SK-N-SH (cell line): Measurements from ENCODE around the gene CPLX1. TPM values are rescaled to one million over a fixed set of nuclear protein-coding genes. Genes with fewer than 3 reads are reported as not detected.

Experiments used
- CTCF ChIA-PET: fragments of 300-600, 350-600 bp; formaldehyde crosslinking; extraction: SDS; loops from one replicate; lab custom pipeline; 2021; lab: Yijun Ruan, JAX
- POLR2A ChIA-PET: fragments of 350-600 bp; sonication (Branson Sonifier 250); formaldehyde crosslinking; extraction: SDS; loops from one replicate; lab custom pipeline; 2020; ENCODE audit warnings: antibody characterized with exemption, inconsistent platforms; lab: Yijun Ruan, JAX
- DNase-seq: peaks from one replicate; pipeline ENCODE4 v3.0.0; 2012
- H2AFZ ChIP-seq: fragments of 200-600 bp; sonication (generic); 2 replicates; pipeline ENCODE4 v1.8.1; 2016; ENCODE audit warnings: antibody characterized with exemption, mild to moderate bottlenecking, low read depth
- H3F3A ChIP-seq: fragments of 200-600 bp; sonication (generic); replicated peaks from 2 replicates; pipeline ENCODE3; 2016; ENCODE audit warnings: antibody characterized with exemption, mild to moderate bottlenecking; ENCODE audit not compliant: insufficient read depth
- H3K27ac ChIP-seq, 2 experiments: fragments of 200-500 bp in 1 of 2; fragments of 200-600 bp in 1 of 2; sonication (Bioruptor generic) in 1 of 2; sonication (generic), shearing (Covaris generic) in 1 of 2; 2 replicates each; pipeline versions ENCODE4 v1.5.1 to v1.6.1; 2014 to 2016; ENCODE audit warnings: low read depth in 2 of 2, inconsistent platforms in 1 of 2, low read length in 1 of 2, mild to moderate bottlenecking in 1 of 2, mixed read lengths in 1 of 2
- H3K27me3 ChIP-seq: fragments of 200-600 bp; sonication (generic), shearing (Covaris generic); 2 replicates; pipeline ENCODE4 v1.6.1; 2016; ENCODE audit warnings: mixed run types; ENCODE audit not compliant: insufficient read depth
- H3K36me3 ChIP-seq, 2 experiments: fragments of 200-500 bp in 1 of 2; fragments of 200-600 bp in 1 of 2; sonication (Bioruptor generic) in 1 of 2; sonication (generic) in 1 of 2; replicated peaks in 1 of 2; 2 replicates each; pipeline versions ENCODE3 to v1.5.1; 2014 to 2016; ENCODE audit warnings: low read length in 1 of 2, mild to moderate bottlenecking in 1 of 2; ENCODE audit not compliant: insufficient read depth in 2 of 2, control insufficient read depth in 1 of 2
- H3K4me1 ChIP-seq, 2 experiments: fragments of 200-500 bp in 1 of 2; fragments of 200-600 bp in 1 of 2; sonication (Bioruptor generic) in 1 of 2; sonication (generic), shearing (Covaris generic) in 1 of 2; 2 replicates each; pipeline versions ENCODE4 v1.5.1 to v1.6.1; 2014 to 2016; ENCODE audit warnings: low read depth in 1 of 2, low read length in 1 of 2, mixed run types in 1 of 2; ENCODE audit not compliant: insufficient read depth in 2 of 2, control insufficient read depth in 1 of 2
- H3K4me2 ChIP-seq: fragments of 200-600 bp; sonication (generic), shearing (Covaris generic); 2 replicates; pipeline ENCODE4 v1.6.1; 2017; ENCODE audit warnings: mixed run types
- H3K4me3 ChIP-seq, 2 experiments: fragments of 200-500 bp in 1 of 2; fragments of 200-600 bp in 1 of 2; sonication (Bioruptor generic) in 1 of 2; sonication (generic), shearing (Covaris generic) in 1 of 2; 2 replicates each; pipeline versions ENCODE4 v1.5.1 to v1.8.1; 2014 to 2016; ENCODE audit warnings: low read depth in 2 of 2, inconsistent platforms in 1 of 2, low read length in 1 of 2, mild to moderate bottlenecking in 1 of 2, mixed read lengths in 1 of 2, moderate library complexity in 1 of 2
- H3K79me2 ChIP-seq: fragments of 200-600 bp; sonication (generic); 2 replicates; pipeline ENCODE4 v1.8.1; 2017; ENCODE audit warnings: mild to moderate bottlenecking; ENCODE audit not compliant: insufficient read depth
- H3K9ac ChIP-seq: fragments of 200-600 bp; sonication (generic); 2 replicates; pipeline ENCODE4 v1.6.1; 2017; ENCODE audit warnings: mixed run types
- H3K9me2 ChIP-seq: fragments of 200-600 bp; sonication (generic); 2 replicates; pipeline ENCODE4 v1.6.1; 2017; ENCODE audit warnings: mixed run types
- H3K9me3 ChIP-seq: fragments of 200-600 bp; sonication (generic); 2 replicates; pipeline ENCODE4 v1.6.1; 2017; ENCODE audit warnings: mixed run types, mild to moderate bottlenecking, moderate library complexity
- H4K20me1 ChIP-seq: fragments of 200-600 bp; sonication (generic); 2 replicates; pipeline ENCODE4 v1.6.1; 2017; ENCODE audit warnings: mild to moderate bottlenecking, mixed run types; ENCODE audit not compliant: insufficient read depth
- CHD2 ChIP-seq: fragments of 150-350 bp; IDR thresholded peaks from 2 replicates; pipeline ENCODE4 v1.6.1; 2018; ENCODE audit warnings: low read length; ENCODE audit not compliant: partially characterized antibody
- EZH2phosphoT487 ChIP-seq: fragments of 200-600 bp; sonication (generic); IDR thresholded peaks from 2 replicates; pipeline ENCODE4 v1.6.1; 2017; ENCODE audit warnings: low read depth, mixed run types, mild to moderate bottlenecking, antibody characterized with exemption, moderate library complexity, borderline replicate concordance
- FOSL2 ChIP-seq: IDR thresholded peaks from 2 replicates; pipeline ENCODE4 v1.4.0; 2012; ENCODE audit warnings: low read depth, mild to moderate bottlenecking, moderate library complexity, borderline replicate concordance
- IRF3 ChIP-seq: fragments of 150-350 bp; IDR thresholded peaks from 2 replicates; pipeline ENCODE4 v1.6.1; 2016; ENCODE audit warnings: mild to moderate bottlenecking, low read depth, low read length
- JUND ChIP-seq: IDR thresholded peaks from 2 replicates; pipeline ENCODE4 v1.4.0; 2012
- MXI1 ChIP-seq: IDR thresholded peaks from 2 replicates; pipeline ENCODE4 v1.6.1; 2012; ENCODE audit warnings: mild to moderate bottlenecking, low read depth, low read length, improper control_type of control experiment
- RXRA ChIP-seq: IDR thresholded peaks from 2 replicates; pipeline ENCODE4 v1.4.0; 2012; ENCODE audit warnings: low read depth, mild to moderate bottlenecking, borderline replicate concordance
- SMC3 ChIP-seq: IDR thresholded peaks from 2 replicates; pipeline ENCODE4 v1.6.1; 2012; ENCODE audit warnings: low read depth, low read length, improper control_type of control experiment
- WGBS: methylation state at CpG from one replicate; pipeline ENCODE4 v1.1.6; 2017; ENCODE audit warnings: low lambda C conversion rate; 5-methylcytosine and 5-hydroxymethylcytosine counted together
- polyA plus RNA-seq, 3 experiments: library from polyadenylated mRNA; depleted of rRNA; stranded (reverse); fragments of >200 nt; gene quantifications; 2 replicates each; pipeline ENCODE4 v1.2.3, GENCODE V29; 2012
- TF ChIP-seq, protein P1 (sequence below): IDR thresholded peaks from 2 replicates; pipeline ENCODE4; 2012
- TF ChIP-seq, protein P2 (sequence below): IDR thresholded peaks from 2 replicates; pipeline ENCODE4 v1.4.0; 2012; ENCODE audit warnings: low read depth, borderline replicate concordance
- TF ChIP-seq, protein P3 (sequence below): IDR thresholded peaks from 2 replicates; pipeline ENCODE4 v1.6.1; 2012; ENCODE audit warnings: mild to moderate bottlenecking, low read depth, low read length, moderate library complexity

CPLX1 gene
- polyA plus RNA-seq, 1 of the 3 experiments (the other 2 are of a cell fraction), result 0.56 TPM

DNA sequence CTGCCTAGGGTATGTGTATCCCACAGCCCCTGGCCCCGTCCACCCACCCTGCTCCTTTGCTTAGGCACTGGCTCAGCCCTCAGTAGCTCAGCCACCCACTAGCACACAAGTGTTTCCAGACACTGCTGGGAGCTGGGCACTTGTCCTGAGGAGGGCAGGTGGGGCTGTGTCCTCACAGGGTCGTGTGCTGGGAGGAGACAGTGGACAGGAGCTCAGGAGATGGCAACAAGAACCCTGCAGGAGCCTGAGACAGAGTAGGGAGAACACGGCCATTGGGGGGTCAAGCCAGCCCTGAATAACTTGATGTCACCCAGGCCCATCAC lies 5.5 kb upstream of the CPLX1 start:
- CTCF ChIA-PET, result interaction anchor here (1.1 kb wide), 1 partner anchor 89 kb away, joined by 3 read pairs; no protein-coding TSS in a partner anchor
- Histone ChIP-seq H3K4me3 (no peak overlapping the region), H3K4me2 (no peak overlapping the region), H3K27me3 (no peaks in the 10 kb centered on the region), H3K9me2 (no peaks in the 10 kb centered on the region), H3K27ac (no peak overlapping the region), H3K36me3 (no peaks in the 10 kb centered on the region), H3F3A (no peaks in the 10 kb centered on the region), H3K79me2 (no peaks in the 10 kb centered on the region), H3K9me3 (no peaks in the 10 kb centered on the region), H3K9ac (no peak overlapping the region), H2AFZ (no peak overlapping the region), H4K20me1 (no peaks in the 10 kb centered on the region), H3K4me1 (peaks cover 0 to 13% of the 10 kb centered on the region in 2 experiments; a peak in 1 of 4 replicates)
- WGBS, result 33% methylated on average over 2 of the region's 3 CpGs
- no peak for TF ChIP-seq FOSL2
- no peak for TF ChIP-seq EZH2phosphoT487
- TF ChIP-seq RXRA, result no peak
- TF ChIP-seq, protein P1, sequence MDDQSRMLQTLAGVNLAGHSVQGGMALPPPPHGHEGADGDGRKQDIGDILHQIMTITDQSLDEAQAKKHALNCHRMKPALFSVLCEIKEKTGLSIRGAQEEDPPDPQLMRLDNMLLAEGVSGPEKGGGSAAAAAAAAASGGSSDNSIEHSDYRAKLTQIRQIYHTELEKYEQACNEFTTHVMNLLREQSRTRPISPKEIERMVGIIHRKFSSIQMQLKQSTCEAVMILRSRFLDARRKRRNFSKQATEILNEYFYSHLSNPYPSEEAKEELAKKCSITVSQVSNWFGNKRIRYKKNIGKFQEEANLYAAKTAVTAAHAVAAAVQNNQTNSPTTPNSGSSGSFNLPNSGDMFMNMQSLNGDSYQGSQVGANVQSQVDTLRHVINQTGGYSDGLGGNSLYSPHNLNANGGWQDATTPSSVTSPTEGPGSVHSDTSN, result no peak
- TF ChIP-seq JUND, result no peak
- TF ChIP-seq, protein P2, sequence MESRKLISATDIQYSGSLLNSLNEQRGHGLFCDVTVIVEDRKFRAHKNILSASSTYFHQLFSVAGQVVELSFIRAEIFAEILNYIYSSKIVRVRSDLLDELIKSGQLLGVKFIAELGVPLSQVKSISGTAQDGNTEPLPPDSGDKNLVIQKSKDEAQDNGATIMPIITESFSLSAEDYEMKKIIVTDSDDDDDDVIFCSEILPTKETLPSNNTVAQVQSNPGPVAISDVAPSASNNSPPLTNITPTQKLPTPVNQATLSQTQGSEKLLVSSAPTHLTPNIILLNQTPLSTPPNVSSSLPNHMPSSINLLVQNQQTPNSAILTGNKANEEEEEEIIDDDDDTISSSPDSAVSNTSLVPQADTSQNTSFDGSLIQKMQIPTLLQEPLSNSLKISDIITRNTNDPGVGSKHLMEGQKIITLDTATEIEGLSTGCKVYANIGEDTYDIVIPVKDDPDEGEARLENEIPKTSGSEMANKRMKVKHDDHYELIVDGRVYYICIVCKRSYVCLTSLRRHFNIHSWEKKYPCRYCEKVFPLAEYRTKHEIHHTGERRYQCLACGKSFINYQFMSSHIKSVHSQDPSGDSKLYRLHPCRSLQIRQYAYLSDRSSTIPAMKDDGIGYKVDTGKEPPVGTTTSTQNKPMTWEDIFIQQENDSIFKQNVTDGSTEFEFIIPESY, result no peak
- TF ChIP-seq IRF3, result no peak
- TF ChIP-seq CHD2, result no peak
- no peak for TF ChIP-seq MXI1
- no peak for TF ChIP-seq SMC3
- TF ChIP-seq, protein P3, sequence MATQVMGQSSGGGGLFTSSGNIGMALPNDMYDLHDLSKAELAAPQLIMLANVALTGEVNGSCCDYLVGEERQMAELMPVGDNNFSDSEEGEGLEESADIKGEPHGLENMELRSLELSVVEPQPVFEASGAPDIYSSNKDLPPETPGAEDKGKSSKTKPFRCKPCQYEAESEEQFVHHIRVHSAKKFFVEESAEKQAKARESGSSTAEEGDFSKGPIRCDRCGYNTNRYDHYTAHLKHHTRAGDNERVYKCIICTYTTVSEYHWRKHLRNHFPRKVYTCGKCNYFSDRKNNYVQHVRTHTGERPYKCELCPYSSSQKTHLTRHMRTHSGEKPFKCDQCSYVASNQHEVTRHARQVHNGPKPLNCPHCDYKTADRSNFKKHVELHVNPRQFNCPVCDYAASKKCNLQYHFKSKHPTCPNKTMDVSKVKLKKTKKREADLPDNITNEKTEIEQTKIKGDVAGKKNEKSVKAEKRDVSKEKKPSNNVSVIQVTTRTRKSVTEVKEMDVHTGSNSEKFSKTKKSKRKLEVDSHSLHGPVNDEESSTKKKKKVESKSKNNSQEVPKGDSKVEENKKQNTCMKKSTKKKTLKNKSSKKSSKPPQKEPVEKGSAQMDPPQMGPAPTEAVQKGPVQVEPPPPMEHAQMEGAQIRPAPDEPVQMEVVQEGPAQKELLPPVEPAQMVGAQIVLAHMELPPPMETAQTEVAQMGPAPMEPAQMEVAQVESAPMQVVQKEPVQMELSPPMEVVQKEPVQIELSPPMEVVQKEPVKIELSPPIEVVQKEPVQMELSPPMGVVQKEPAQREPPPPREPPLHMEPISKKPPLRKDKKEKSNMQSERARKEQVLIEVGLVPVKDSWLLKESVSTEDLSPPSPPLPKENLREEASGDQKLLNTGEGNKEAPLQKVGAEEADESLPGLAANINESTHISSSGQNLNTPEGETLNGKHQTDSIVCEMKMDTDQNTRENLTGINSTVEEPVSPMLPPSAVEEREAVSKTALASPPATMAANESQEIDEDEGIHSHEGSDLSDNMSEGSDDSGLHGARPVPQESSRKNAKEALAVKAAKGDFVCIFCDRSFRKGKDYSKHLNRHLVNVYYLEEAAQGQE, result no peak
- POLR2A ChIA-PET, result no interaction called here
- no peak for DNase-seq
